OCI-LY7 (cell line): ENCODE measurements around the gene NOL9. TPM values are rescaled to one million over a fixed set of nuclear protein-coding genes. Genes with fewer than 3 reads are reported as not detected.

ENCODE experiments used
- BruUV-seq: library from RNA; stranded (reverse); fragments of 400-500 nt; replicated peaks from 2 replicates; lab custom pipeline; 2021; lab: Mats Ljungman, UMichigan
- CTCF ChIA-PET: fragments of 300-600 bp; sonication (Branson Sonifier 250); formaldehyde crosslinking; loops from one replicate; lab custom pipeline; 2022; ENCODE audit warnings: antibody characterized with exemption; ENCODE audit not compliant: unreplicated experiment; lab: Charles Lee
- POLR2A ChIA-PET: fragments of 300-600 bp; sonication (Branson Sonifier 250); formaldehyde crosslinking; loops from one replicate; lab custom pipeline; 2022; ENCODE audit warnings: antibody characterized with exemption; lab: Charles Lee
- DNase-seq: peaks from one replicate; pipeline ENCODE4 v3.0.0-alpha.2; 2015; ENCODE audit warnings: low spot score
- H2AFZ ChIP-seq: fragments of 200-600 bp; sonication (generic), shearing (Covaris generic); 2 replicates; pipeline ENCODE4 v1.6.1; 2014; ENCODE audit warnings: mild to moderate bottlenecking, antibody characterized with exemption, low read length, moderate library complexity
- H3K27ac ChIP-seq: fragments of 200-600 bp; sonication (generic); 2 replicates; pipeline ENCODE4 v1.5.1; 2014; ENCODE audit warnings: mixed run types, low read depth, mild to moderate bottlenecking, moderate library complexity, low read length, inconsistent platforms; ENCODE audit not compliant: poor library complexity, severe bottlenecking
- H3K36me3 ChIP-seq: fragments of 200-600 bp; sonication (generic); 2 replicates; pipeline ENCODE4 v1.6.1; 2014; ENCODE audit warnings: mild to moderate bottlenecking, antibody characterized with exemption, low read length, moderate library complexity, mixed read lengths; ENCODE audit not compliant: insufficient read depth
- H3K4me1 ChIP-seq: fragments of 200-600 bp; sonication (generic); 2 replicates; pipeline ENCODE4 v1.5.1; 2014; ENCODE audit warnings: mild to moderate bottlenecking, low read length; ENCODE audit not compliant: insufficient read depth, poor library complexity, severe bottlenecking
- H3K4me2 ChIP-seq: fragments of 200-600 bp; sonication (generic); 2 replicates; pipeline ENCODE4 v1.6.1; 2014; ENCODE audit warnings: mild to moderate bottlenecking, low read length
- H3K4me3 ChIP-seq: fragments of 200-600 bp; sonication (generic); 2 replicates; pipeline ENCODE4 v1.5.1; 2014; ENCODE audit warnings: mild to moderate bottlenecking, low read depth, low read length; ENCODE audit not compliant: poor library complexity, severe bottlenecking
- H3K79me2 ChIP-seq: fragments of 200-600 bp; sonication (generic); 2 replicates; pipeline ENCODE4 v1.6.1; 2016; ENCODE audit warnings: low read depth, mild to moderate bottlenecking, low read length, moderate library complexity, mixed read lengths; ENCODE audit not compliant: insufficient read depth
- H3K9me2 ChIP-seq: fragments of 200-600 bp; sonication (generic); 2 replicates; pipeline ENCODE4 v1.6.1; 2016; ENCODE audit warnings: mild to moderate bottlenecking, low read length, mixed read lengths; ENCODE audit not compliant: insufficient read depth
- H3K9me3 ChIP-seq: fragments of 200-600 bp; sonication (generic); 2 replicates; pipeline ENCODE4 v1.6.1; 2014; ENCODE audit warnings: mild to moderate bottlenecking, mixed run types, low read length, mixed read lengths
- H4K20me1 ChIP-seq: fragments of 200-600 bp; sonication (generic); 2 replicates; pipeline ENCODE4 v1.6.1; 2014; ENCODE audit warnings: mild to moderate bottlenecking, antibody characterized with exemption, low read length, moderate library complexity, mixed read lengths; ENCODE audit not compliant: insufficient read depth
- EZH2phosphoT487 ChIP-seq: fragments of 200-600 bp; sonication (generic); IDR thresholded peaks from 2 replicates; pipeline ENCODE4 v1.6.1; 2018; ENCODE audit warnings: low read depth, borderline replicate concordance, mild to moderate bottlenecking, mixed run types, antibody characterized with exemption, low read length, moderate library complexity, mixed read lengths
- intact Hi-C: fragments of 100-400 bp; cut with micrococcal nuclease; formaldehyde crosslinking; loops from one replicate; pipeline ENCODE4 v1.10.0; 2022; ENCODE audit not compliant: unreplicated experiment
- total RNA-seq, 2 experiments: library from RNA; depleted of rRNA in 1 of 2; stranded (reverse); fragments of >200 nt in 1 of 2; shearing (Covaris generic) in 1 of 2; gene quantifications; 2 replicates each; pipeline ENCODE4 v1.2.3, GENCODE V29; 2014 to 2022
- TF ChIP-seq, protein P1 (sequence below): fragments of 200-600 bp; sonication (generic); conservative IDR thresholded peaks from 2 replicates; pipeline ENCODE4 v1.5.1; 2014; ENCODE audit warnings: mild to moderate bottlenecking, antibody characterized with exemption, low read length, moderate library complexity, mixed read lengths

Gene NOL9
- total RNA-seq, 2 experiments from 2014 or later: 39.1 to 58.8 TPM

DNA sequence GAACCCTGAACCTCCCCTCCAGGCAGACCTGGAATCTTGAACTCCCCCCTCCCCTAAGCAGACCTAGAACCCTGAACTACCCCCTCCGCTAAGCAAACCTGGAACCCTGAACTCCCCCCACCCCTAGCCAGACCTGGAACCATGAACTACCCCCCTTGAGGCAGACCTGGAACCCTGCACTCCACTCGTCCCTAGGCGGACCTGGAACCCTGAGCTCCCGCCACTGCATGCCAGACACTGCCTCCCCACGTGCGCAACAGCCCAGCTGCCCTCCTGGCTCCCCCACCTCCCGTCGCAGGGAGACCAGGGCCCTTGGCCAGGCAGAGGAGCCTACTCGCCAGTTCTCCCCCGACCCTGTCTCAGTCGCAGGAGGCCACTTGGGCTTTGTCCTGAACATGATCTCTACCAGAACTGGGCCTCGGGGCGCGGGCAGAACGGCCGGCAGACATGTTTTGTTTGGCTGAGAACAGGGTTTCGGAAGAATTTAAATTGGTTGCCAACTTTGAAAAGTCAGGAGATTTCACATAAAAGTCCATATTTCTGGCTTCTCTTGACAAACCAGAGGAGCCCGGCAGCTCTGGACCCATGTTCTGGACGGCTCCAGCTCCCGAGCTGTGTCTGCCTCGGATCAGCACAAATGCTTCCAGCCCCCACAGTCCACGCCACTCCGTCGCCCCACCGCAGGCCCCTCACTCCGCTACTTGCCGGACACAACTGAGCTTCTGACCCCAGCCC is 53.6 kb downstream of the NOL9 start:
- CTCF ChIA-PET: no interaction called here
- no TSS peak for BruUV-seq

DNA sequence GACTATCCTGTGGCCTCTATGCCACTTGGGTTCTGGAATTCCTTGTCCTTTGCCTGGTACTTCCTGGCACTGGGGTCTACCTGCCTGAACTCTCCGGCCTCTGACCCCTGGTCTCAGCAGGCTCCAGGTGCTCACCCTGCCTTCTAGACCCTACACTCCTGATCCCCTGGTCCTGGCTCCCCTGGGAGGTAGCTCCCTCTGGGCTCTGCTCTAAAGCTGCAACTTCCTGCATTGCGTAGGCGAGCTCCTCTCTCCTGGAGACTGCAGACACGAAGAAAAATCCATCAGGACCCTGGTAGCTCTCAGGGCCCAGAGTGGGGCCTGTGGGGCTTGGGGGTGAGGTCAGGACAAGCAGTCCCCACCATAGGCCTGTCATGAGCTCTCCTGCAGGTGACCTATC is 55.0 kb downstream of the NOL9 start:
- Histone ChIP-seq H3K4me1 (no peaks in the 10 kb centered on the region), H3K4me3 (no peak overlapping the region), H3K4me2 (no peak overlapping the region), H4K20me1 (no peaks in the 10 kb centered on the region), H3K9me3 (no peaks in the 10 kb centered on the region), H3K36me3 (no peaks in the 10 kb centered on the region), H3K9me2 (no peaks in the 10 kb centered on the region), H2AFZ (no peak overlapping the region), H3K27ac (no peak overlapping the region), H3K79me2 (no peaks in the 10 kb centered on the region)
- intact Hi-C loops: no loop called here
- TF ChIP-seq, protein P1, sequence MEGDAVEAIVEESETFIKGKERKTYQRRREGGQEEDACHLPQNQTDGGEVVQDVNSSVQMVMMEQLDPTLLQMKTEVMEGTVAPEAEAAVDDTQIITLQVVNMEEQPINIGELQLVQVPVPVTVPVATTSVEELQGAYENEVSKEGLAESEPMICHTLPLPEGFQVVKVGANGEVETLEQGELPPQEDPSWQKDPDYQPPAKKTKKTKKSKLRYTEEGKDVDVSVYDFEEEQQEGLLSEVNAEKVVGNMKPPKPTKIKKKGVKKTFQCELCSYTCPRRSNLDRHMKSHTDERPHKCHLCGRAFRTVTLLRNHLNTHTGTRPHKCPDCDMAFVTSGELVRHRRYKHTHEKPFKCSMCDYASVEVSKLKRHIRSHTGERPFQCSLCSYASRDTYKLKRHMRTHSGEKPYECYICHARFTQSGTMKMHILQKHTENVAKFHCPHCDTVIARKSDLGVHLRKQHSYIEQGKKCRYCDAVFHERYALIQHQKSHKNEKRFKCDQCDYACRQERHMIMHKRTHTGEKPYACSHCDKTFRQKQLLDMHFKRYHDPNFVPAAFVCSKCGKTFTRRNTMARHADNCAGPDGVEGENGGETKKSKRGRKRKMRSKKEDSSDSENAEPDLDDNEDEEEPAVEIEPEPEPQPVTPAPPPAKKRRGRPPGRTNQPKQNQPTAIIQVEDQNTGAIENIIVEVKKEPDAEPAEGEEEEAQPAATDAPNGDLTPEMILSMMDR: no peak
- no peak for TF ChIP-seq EZH2phosphoT487
- CTCF ChIA-PET: no interaction called here
- no peak for DNase-seq
- BruUV-seq: no TSS peak
- POLR2A ChIA-PET: no interaction called here

More for the DNA sequence above, 53.6 kb downstream of the NOL9 start:
- no peak overlapping the region for H3K4me3 ChIP-seq
- DNase-seq: no peak
- no peak overlapping the region for H3K4me2 ChIP-seq
- no peaks in the 10 kb centered on the region for H3K9me3 ChIP-seq
- no peaks in the 10 kb centered on the region for H3K36me3 ChIP-seq
- H3K4me1 ChIP-seq: no peaks in the 10 kb centered on the region
- intact Hi-C loops: no loop called here
- H4K20me1 ChIP-seq: no peaks in the 10 kb centered on the region
- no peaks in the 10 kb centered on the region for H3K9me2 ChIP-seq
- H3K79me2 ChIP-seq: no peaks in the 10 kb centered on the region
- no peak for TF ChIP-seq EZH2phosphoT487
- TF ChIP-seq, protein P1: no peak
- H3K27ac ChIP-seq: no peak overlapping the region
- POLR2A ChIA-PET: no interaction called here
- no peak overlapping the region for H2AFZ ChIP-seq

DNA sequence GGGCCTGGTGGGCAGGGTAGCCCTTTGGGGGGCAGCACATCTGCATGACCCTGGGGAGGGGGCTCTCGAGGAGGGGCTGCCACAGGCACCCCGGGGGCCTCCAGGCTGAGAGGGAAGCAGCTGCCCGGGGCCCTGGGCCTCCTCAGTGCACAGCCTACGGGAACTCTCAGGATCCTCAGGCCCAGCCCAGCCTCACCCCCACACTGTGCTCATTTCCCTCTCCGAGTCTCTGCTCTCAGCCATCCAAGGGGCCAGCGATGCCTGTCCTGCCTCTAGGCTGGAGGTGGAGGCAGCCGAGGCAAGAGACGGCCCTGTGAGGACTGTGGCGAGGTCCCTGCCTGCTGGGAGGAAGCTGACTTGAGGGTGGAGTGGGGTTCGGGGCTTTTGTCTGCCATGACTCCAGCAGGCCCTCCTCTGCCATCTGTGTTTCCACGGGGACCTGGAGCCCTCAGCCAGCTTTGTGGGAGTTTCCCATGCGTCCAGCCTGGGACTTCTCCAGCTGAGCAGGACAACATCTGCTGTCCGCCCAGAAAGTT is 55.7 kb downstream of the NOL9 start:
- H3K27ac ChIP-seq: no peak overlapping the region
- H2AFZ ChIP-seq: no peak overlapping the region
- no peak overlapping the region for H3K4me3 ChIP-seq
- no peaks in the 10 kb centered on the region for H4K20me1 ChIP-seq
- H3K79me2 ChIP-seq: no peaks in the 10 kb centered on the region
- no peaks in the 10 kb centered on the region for H3K4me1 ChIP-seq
- no peaks in the 10 kb centered on the region for H3K9me3 ChIP-seq
- CTCF ChIA-PET: no interaction called here
- POLR2A ChIA-PET: no interaction called here
- BruUV-seq: no TSS peak
- no peaks in the 10 kb centered on the region for H3K9me2 ChIP-seq
- H3K4me2 ChIP-seq: no peak overlapping the region
- no peaks in the 10 kb centered on the region for H3K36me3 ChIP-seq
- TF ChIP-seq, protein P1: no peak
- no peak for TF ChIP-seq EZH2phosphoT487
- DNase-seq: no peak
- intact Hi-C loops: no loop called here
